ENCODE data around the gene TMEM132D. TPM values are rescaled to one million over a fixed set of nuclear protein-coding genes. Genes with fewer than 3 reads are reported as not detected.

Gene TMEM132D
- total and polyA plus RNA-seq, 4 experiments from 2014 or later = not detected

- Mint-ChIP-seq H3K4me1 (no peaks in the 10 kb centered on the region), H3K27me3 (no peaks in the 10 kb centered on the region), H3K36me3 (no peaks in the 10 kb centered on the region), H3K9me3 (peaks cover 0 to 14% (median 3%) of the 10 kb centered on the region in 8 donors), H3K27ac (no peak overlapping the region), H3K4me3 (no peak overlapping the region)
- Histone ChIP-seq H3K27me3 (ENCODE audit: insufficient read depth, low read length) (no peaks in the 10 kb centered on the region), H3K9me3 (ENCODE audit: control insufficient read depth in 1 of 2, low read length in 2 of 2) (no peaks in the 10 kb centered on the region), H3K27ac (ENCODE audit: low read depth, low read length) (no peak overlapping the region), H3K4me1 (ENCODE audit: insufficient read depth, low read length) (no peaks in the 10 kb centered on the region), H3K36me3 (ENCODE audit: insufficient read depth, low read length) (no peaks in the 10 kb centered on the region), H3K4me3 (ENCODE audit: low read length in 2 of 2) (no peak overlapping the region)
- POLR2A ChIA-PET (ENCODE audit: partially characterized antibody) = no interaction called here
- no peak for DNase-seq
- intact Hi-C loops (cut with micrococcal nuclease) = no loop called here
- CTCF ChIA-PET (ENCODE audit: partially characterized antibody) = no interaction called here
These were observed 113.5 kb downstream of the TMEM132D start for GRCh38 chr12:129790331-129790730.

- Mint-ChIP-seq H3K4me3 (no peak overlapping the region), H3K27ac (no peak overlapping the region), H3K4me1 (no peaks in the 10 kb centered on the region), H3K9me3 (peaks cover 0 to 16% (median 3%) of the 10 kb centered on the region in 8 donors), H3K27me3 (no peaks in the 10 kb centered on the region), H3K36me3 (no peaks in the 10 kb centered on the region)
- H3K9me3 ChIP-seq (ENCODE audit: control insufficient read depth in 1 of 2, low read length in 2 of 2) = no peaks in the 10 kb centered on the region
- no peak for DNase-seq
- H3K4me3 ChIP-seq (ENCODE audit: low read length in 2 of 2) = no peak overlapping the region
- no peaks in the 10 kb centered on the region for H3K36me3 ChIP-seq (ENCODE audit: insufficient read depth, low read length)
- no peak overlapping the region for H3K27ac ChIP-seq (ENCODE audit: low read depth, low read length)
- ChIA-PET CTCF (ENCODE audit: partially characterized antibody) (no interaction called here), POLR2A (ENCODE audit: partially characterized antibody) (no interaction called here)
- H3K27me3 ChIP-seq (ENCODE audit: insufficient read depth, low read length) = no peaks in the 10 kb centered on the region
- intact Hi-C loops (cut with micrococcal nuclease) = no loop called here
- H3K4me1 ChIP-seq (ENCODE audit: insufficient read depth, low read length) = no peaks in the 10 kb centered on the region
These were observed 113.9 kb downstream of the TMEM132D start for GRCh38 chr12:129789921-129790320.

GRCh38 chr12:129788506-129789084, 115.2 kb downstream of the TMEM132D start:
- intact Hi-C loops (cut with micrococcal nuclease) = no loop called here
- H3K36me3 ChIP-seq (ENCODE audit: insufficient read depth, low read length) = no peaks in the 10 kb centered on the region
- no peaks in the 10 kb centered on the region for H3K4me1 ChIP-seq (ENCODE audit: insufficient read depth, low read length)
- H3K27ac ChIP-seq (ENCODE audit: low read depth, low read length) = no peak overlapping the region
- Mint-ChIP-seq H3K27me3 (no peaks in the 10 kb centered on the region), H3K36me3 (no peaks in the 10 kb centered on the region), H3K4me3 (no peak overlapping the region), H3K4me1 (no peaks in the 10 kb centered on the region), H3K9me3 (peaks cover 0 to 18% (median 3%) of the 10 kb centered on the region in 8 donors), H3K27ac (no peak overlapping the region)
- ChIA-PET POLR2A (ENCODE audit: partially characterized antibody) (no interaction called here), CTCF (ENCODE audit: partially characterized antibody) (no interaction called here)
- H3K4me3 ChIP-seq (ENCODE audit: low read length in 2 of 2) = no peak overlapping the region
- H3K9me3 ChIP-seq (ENCODE audit: control insufficient read depth in 1 of 2, low read length in 2 of 2) = no peaks in the 10 kb centered on the region
- DNase-seq = no peak
- no peaks in the 10 kb centered on the region for H3K27me3 ChIP-seq (ENCODE audit: insufficient read depth, low read length)

- ChIA-PET CTCF (ENCODE audit: partially characterized antibody) (no interaction called here), POLR2A (ENCODE audit: partially characterized antibody) (no interaction called here)
- Histone ChIP-seq H3K36me3 (ENCODE audit: insufficient read depth, low read length) (no peaks in the 10 kb centered on the region), H3K4me3 (ENCODE audit: low read length in 2 of 2) (no peak overlapping the region), H3K27me3 (ENCODE audit: insufficient read depth, low read length) (no peaks in the 10 kb centered on the region), H3K27ac (ENCODE audit: low read depth, low read length) (no peak overlapping the region), H3K9me3 (ENCODE audit: control insufficient read depth in 1 of 2, low read length in 2 of 2) (no peaks in the 10 kb centered on the region), H3K4me1 (ENCODE audit: insufficient read depth, low read length) (no peaks in the 10 kb centered on the region)
- Mint-ChIP-seq H3K4me3 (no peak overlapping the region), H3K36me3 (no peaks in the 10 kb centered on the region), H3K27ac (no peak overlapping the region), H3K4me1 (no peaks in the 10 kb centered on the region), H3K27me3 (no peaks in the 10 kb centered on the region), H3K9me3 (peaks cover 0 to 16% (median 6%) of the 10 kb centered on the region in 8 donors)
- no peak for DNase-seq
- intact Hi-C loops (cut with micrococcal nuclease) = no loop called here
These were observed 123.8 kb downstream of the TMEM132D start for GRCh38 chr12:129779989-129780388.

- no peaks in the 10 kb centered on the region for H3K36me3 Mint-ChIP-seq
- Histone ChIP-seq H3K9me3 (ENCODE audit: control insufficient read depth in 1 of 2, low read length in 2 of 2) (no peaks in the 10 kb centered on the region), H3K27me3 (ENCODE audit: insufficient read depth, low read length) (no peaks in the 10 kb centered on the region), H3K4me1 (ENCODE audit: insufficient read depth, low read length) (no peaks in the 10 kb centered on the region), H3K36me3 (ENCODE audit: insufficient read depth, low read length) (no peaks in the 10 kb centered on the region), H3K4me3 (ENCODE audit: low read length in 2 of 2) (no peak overlapping the region), H3K27ac (ENCODE audit: low read depth, low read length) (no peak overlapping the region)
- DNase-seq = no peak
- H3K27ac Mint-ChIP-seq = no peak overlapping the region
- intact Hi-C loops (cut with micrococcal nuclease) = no loop called here
- H3K27me3 Mint-ChIP-seq = no peaks in the 10 kb centered on the region
- H3K9me3 Mint-ChIP-seq = peaks cover 0 to 15% (median 7%) of the 10 kb centered on the region in 8 donors
- H3K4me3 Mint-ChIP-seq = no peak overlapping the region
- ChIA-PET POLR2A (ENCODE audit: partially characterized antibody) (no interaction called here), CTCF (ENCODE audit: partially characterized antibody) (no interaction called here)
- no peaks in the 10 kb centered on the region for H3K4me1 Mint-ChIP-seq
These were observed 124.8 kb downstream of the TMEM132D start for GRCh38 chr12:129779033-129779432.

GRCh38 chr12:129776977-129777667, 126.7 kb downstream of the TMEM132D start:
- Mint-ChIP-seq H3K9me3 (peaks cover 0 to 18% (median 8%) of the 10 kb centered on the region in 8 donors), H3K27ac (no peak overlapping the region), H3K4me1 (no peaks in the 10 kb centered on the region), H3K36me3 (no peaks in the 10 kb centered on the region), H3K4me3 (no peak overlapping the region), H3K27me3 (no peaks in the 10 kb centered on the region)
- ChIA-PET POLR2A (ENCODE audit: partially characterized antibody) (no interaction called here), CTCF (ENCODE audit: partially characterized antibody) (no interaction called here)
- Histone ChIP-seq H3K9me3 (ENCODE audit: control insufficient read depth in 1 of 2, low read length in 2 of 2) (no peaks in the 10 kb centered on the region), H3K27me3 (ENCODE audit: insufficient read depth, low read length) (no peaks in the 10 kb centered on the region), H3K4me1 (ENCODE audit: insufficient read depth, low read length) (no peaks in the 10 kb centered on the region), H3K4me3 (ENCODE audit: low read length in 2 of 2) (no peak overlapping the region), H3K27ac (ENCODE audit: low read depth, low read length) (no peak overlapping the region), H3K36me3 (ENCODE audit: insufficient read depth, low read length) (no peaks in the 10 kb centered on the region)
- intact Hi-C loops (cut with micrococcal nuclease) = no loop called here
- DNase-seq = no peak

- ChIA-PET CTCF (ENCODE audit: partially characterized antibody) (no interaction called here), POLR2A (ENCODE audit: partially characterized antibody) (no interaction called here)
- no peak overlapping the region for H3K4me3 Mint-ChIP-seq
- no peak for DNase-seq
- no peaks in the 10 kb centered on the region for H3K27me3 ChIP-seq (ENCODE audit: insufficient read depth, low read length)
- no peaks in the 10 kb centered on the region for H3K9me3 ChIP-seq (ENCODE audit: control insufficient read depth in 1 of 2, low read length in 2 of 2)
- H3K4me3 ChIP-seq (ENCODE audit: low read length in 2 of 2) = no peak overlapping the region
- H3K27ac ChIP-seq (ENCODE audit: low read depth, low read length) = no peak overlapping the region
- intact Hi-C loops (cut with micrococcal nuclease) = no loop called here
- peaks cover 4 to 12% (median 8%) of the 10 kb centered on the region in 8 donors for H3K9me3 Mint-ChIP-seq
- H3K36me3 Mint-ChIP-seq = no peaks in the 10 kb centered on the region
- H3K27ac Mint-ChIP-seq = no peak overlapping the region
- H3K27me3 Mint-ChIP-seq = no peaks in the 10 kb centered on the region
- no peaks in the 10 kb centered on the region for H3K4me1 Mint-ChIP-seq
- no peaks in the 10 kb centered on the region for H3K36me3 ChIP-seq (ENCODE audit: insufficient read depth, low read length)
- H3K4me1 ChIP-seq (ENCODE audit: insufficient read depth, low read length) = no peaks in the 10 kb centered on the region
These were observed 131.0 kb downstream of the TMEM132D start for GRCh38 chr12:129772501-129773493.

Measured in CD4-positive, alpha-beta memory T cell (primary cell).